GM15510 (cell line): ENCODE data around the gene GMPR2.

Experiments used
- POLR2A ChIP-seq: IDR thresholded peaks from 3 replicates; pipeline ENCODE4 v1.6.1; 2011; ENCODE audit warnings: borderline replicate concordance; ENCODE audit not compliant: insufficient read length; ENCODE audit errors: extremely low read depth

GMPR2 gene

GRCh38 chr14:24235804-24236688, 3.3 kb downstream of the GMPR2 start:
- TF ChIP-seq POLR2A = no peak

- no peak for TF ChIP-seq POLR2A
Observed at GRCh38 chr14:24236689-24237462, 4.1 kb downstream of the GMPR2 start.

- TF ChIP-seq POLR2A = no peak
Observed at GRCh38 chr14:24237463-24237955, 4.8 kb downstream of the GMPR2 start.

- no peak for TF ChIP-seq POLR2A
Observed at GRCh38 chr14:24238123-24238522, 5.4 kb downstream of the GMPR2 start.

- no peak for TF ChIP-seq POLR2A
Observed at GRCh38 chr14:24238527-24239037, 5.9 kb downstream of the GMPR2 start.

GRCh38 chr14:24240110-24240918, 7.6 kb downstream of the GMPR2 start:
- TF ChIP-seq POLR2A = no peak

GRCh38 chr14:24241829-24242443, 9.2 kb downstream of the GMPR2 start:
- TF ChIP-seq POLR2A = no peak

- no peak for TF ChIP-seq POLR2A
Observed at GRCh38 chr14:24243336-24243836, 10.7 kb downstream of the GMPR2 start.

- no peak for TF ChIP-seq POLR2A
Observed at GRCh38 chr14:24246765-24247212, 14.1 kb downstream of the GMPR2 start.

- TF ChIP-seq POLR2A = no peak
Observed at GRCh38 chr14:24247422-24247821, 14.7 kb downstream of the GMPR2 start.

- TF ChIP-seq POLR2A = no peak
Observed at GRCh38 chr14:24249230-24250021, 16.7 kb downstream of the GMPR2 start.

GRCh38 chr14:24250354-24250753, 17.6 kb downstream of the GMPR2 start:
- no peak for TF ChIP-seq POLR2A

GRCh38 chr14:24251880-24252288, 19.2 kb downstream of the GMPR2 start:
- no peak for TF ChIP-seq POLR2A

GRCh38 chr14:24252289-24253124, 19.8 kb downstream of the GMPR2 start:
- no peak for TF ChIP-seq POLR2A
